ENCODE data around the gene HBQ1. TPM values are rescaled to one million over a fixed set of nuclear protein-coding genes. Genes with fewer than 3 reads are reported as not detected.
A peak's percentile ranks its signal among the peaks of the same experiment; 100 is the strongest.
"Not testable (repeated sequence)": the region's sequence is repeated elsewhere in the genome, so short reads cannot be mapped to it uniquely, and the experiment has no call there.

The HBQ1 gene
- total RNA-seq, 4 donors from 2014 or later = not detected

GRCh38 chr16:229731-230281 lies 49.5 kb downstream of the HBQ1 start:
- TF ChIP-seq POLR2A (IDR thresholded peaks at IDR 0.05) = no peak
- no peak for DNase-seq (ENCODE audit: low spot score in 2 of 2)
- H3K4me3 ChIP-seq = peak overlapping the region; percentile 75 to 96 (median 88)
- H3K27me3 ChIP-seq = no peaks in the 10 kb centered on the region
- no peaks in the 10 kb centered on the region for H3K9me3 ChIP-seq
- H3K4me1 ChIP-seq = peaks cover 0 to 36% (median 12%) of the 10 kb centered on the region in 4 donors
- 81 to 84% methylated on average over 22 of the region's 22 CpGs for WGBS, 2 donors
- H3K27ac ChIP-seq = peak overlapping the region; percentile 97 to 100 (median 98)
- peaks cover 0 to 27% (median 13%) of the 10 kb centered on the region in 3 donors for H3K36me3 ChIP-seq

- Histone ChIP-seq H3K36me3 (peaks cover 0 to 21% (median 9%) of the 10 kb centered on the region in 3 donors), H3K4me1 (peaks cover 0 to 38% (median 13%) of the 10 kb centered on the region in 4 donors)
- H3K27me3 ChIP-seq; H3K27ac ChIP-seq; DNase-seq (ENCODE audit: low spot score in 2 of 2); H3K9me3 ChIP-seq; H3K4me3 ChIP-seq: not testable (repeated sequence)
- WGBS, 2 donors = 96% methylated on average over 18 of the region's 18 CpGs
These were observed 50.1 kb downstream of the HBQ1 start for GRCh38 chr16:230351-230750.

Small RNAs within 50 kb of the gene (small RNA-seq; reads per million reads assigned to genes)
- gene RF00019 = not detected

Other genes starting within 250 kb of the HBQ1 start
- 1 to 10 TPM in 3 of 4 donors, under 1 TPM in 1; 0.66 to 8.6 (median 3.1) TPM for gene POLR3K, start 126.9 kb upstream of the HBQ1 start, total RNA-seq
- 10 to 100 TPM in 3 of 4 donors, 1 to 10 TPM in 1; 9.3 to 21.6 (median 15.7) TPM for gene SNRNP25, start 126.6 kb upstream of the HBQ1 start, total RNA-seq
- gene RHBDF1, start 107.8 kb upstream of the HBQ1 start, total RNA-seq = 100 to 1,000 TPM in 3 of 4 donors, 10 to 100 TPM in 1; 92.7 to 157 (median 137) TPM
- 100 to 1,000 TPM in 2 of 4 donors, 10 to 100 TPM in 2; 74.3 to 190 (median 115) TPM for gene MPG, start 102.2 kb upstream of the HBQ1 start, total RNA-seq
- gene NPRL3, start 41.8 kb upstream of the HBQ1 start, total RNA-seq = 10 to 100 TPM; 32.1 to 40.8 (median 36.7) TPM
- gene HBZ, start 27.8 kb upstream of the HBQ1 start, total RNA-seq = not detected
- 1 to 10 TPM in 1 of 4 donors, not detected in 3; 3.3 TPM for gene HBM, start 14.5 kb upstream of the HBQ1 start, total RNA-seq
- 100 to 1,000 TPM in 2 of 4 donors, 10 to 100 TPM in 2; 10.1 to 495 (median 102) TPM for gene HBA2, start 7.6 kb upstream of the HBQ1 start, total RNA-seq
- gene HBA1, start 3.8 kb upstream of the HBQ1 start, total RNA-seq = 100 to 1,000 TPM in 1 of 4 donors, 10 to 100 TPM in 2, not detected in 1; 48.4 to 135 (median 81.6) TPM
- 100 to 1,000 TPM; 109 to 180 (median 123) TPM for gene LUC7L, start 49.0 kb downstream of the HBQ1 start, total RNA-seq
- 100 to 1,000 TPM in 2 of 4 donors, 10 to 100 TPM in 2; 73.5 to 192 (median 99.0) TPM for gene FAM234A, start 54.4 kb downstream of the HBQ1 start, total RNA-seq
- gene RGS11, start 95.5 kb downstream of the HBQ1 start, total RNA-seq = 10 to 100 TPM; 20.8 to 59.0 (median 29.7) TPM
- gene ARHGDIG, start 100.1 kb downstream of the HBQ1 start, total RNA-seq = not detected
- 1 to 10 TPM; 3.3 to 8.8 (median 3.7) TPM for gene PDIA2, start 102.7 kb downstream of the HBQ1 start, total RNA-seq
- gene AXIN1, start 172.3 kb downstream of the HBQ1 start, total RNA-seq = 10 to 100 TPM; 23.4 to 37.1 (median 25.0) TPM
- gene MRPL28, start 190.1 kb downstream of the HBQ1 start, total RNA-seq = 10 to 100 TPM; 45.1 to 79.5 (median 65.3) TPM
- gene PGAP6, start 201.5 kb downstream of the HBQ1 start, total RNA-seq = 10 to 100 TPM; 22.7 to 69.3 (median 36.7) TPM
- gene NME4, start 216.7 kb downstream of the HBQ1 start, total RNA-seq = 10 to 100 TPM; 26.7 to 99.6 (median 47.8) TPM
- gene DECR2, start 221.4 kb downstream of the HBQ1 start, total RNA-seq = 10 to 100 TPM; 20.3 to 68.4 (median 33.6) TPM
- gene RAB11FIP3, start 245.2 kb downstream of the HBQ1 start, total RNA-seq = 100 to 1,000 TPM in 1 of 4 donors, 10 to 100 TPM in 3; 30.2 to 128 (median 54.6) TPM